Hepatocyte (in vitro differentiated cells): ENCODE data around the gene TERB2. TPM values are rescaled to one million over a fixed set of nuclear protein-coding genes. Genes with fewer than 3 reads are reported as not detected.

Experiments
- DNase-seq: peaks from one replicate; pipeline ENCODE4 v3.0.0-alpha.2; 2016; ENCODE audit warnings: low spot score
- H2AFZ ChIP-seq: fragments of 200-600 bp; sonication (generic); 2 replicates; pipeline ENCODE4 v1.6.0; 2016; ENCODE audit warnings: antibody characterized with exemption, mild to moderate bottlenecking
- H3K27ac ChIP-seq: fragments of 200-600 bp; sonication (generic); 2 replicates; pipeline ENCODE4 v1.5.1; 2016; ENCODE audit warnings: mild to moderate bottlenecking
- H3K27me3 ChIP-seq: fragments of 200-600 bp; sonication (generic); 2 replicates; pipeline ENCODE4 v1.6.1; 2016
- H3K36me3 ChIP-seq: fragments of 200-600 bp; sonication (generic); replicated peaks from 2 replicates; pipeline ENCODE4 v1.5.1; 2016; ENCODE audit warnings: low read depth; ENCODE audit not compliant: insufficient read depth
- H3K4me1 ChIP-seq: fragments of 200-600 bp; sonication (generic); 2 replicates; pipeline ENCODE4 v1.5.1; 2016; ENCODE audit warnings: mild to moderate bottlenecking, moderate library complexity; ENCODE audit not compliant: insufficient read depth
- H3K4me2 ChIP-seq: fragments of 200-600 bp; sonication (generic); 2 replicates; pipeline ENCODE4 v1.6.0; 2016
- H3K4me3 ChIP-seq: fragments of 200-600 bp; sonication (generic); 2 replicates; pipeline ENCODE4 v1.5.1; 2016; ENCODE audit warnings: mild to moderate bottlenecking
- H3K79me2 ChIP-seq: fragments of 200-600 bp; sonication (generic); 2 replicates; pipeline ENCODE4 v1.6.0; 2017; ENCODE audit warnings: mild to moderate bottlenecking
- H3K9me2 ChIP-seq: fragments of 200-600 bp; sonication (generic); replicated peaks from 2 replicates; pipeline ENCODE4 v1.6.0; 2017; ENCODE audit warnings: mild to moderate bottlenecking; ENCODE audit not compliant: insufficient read depth
- H3K9me3 ChIP-seq: fragments of 200-600 bp; sonication (generic); 2 replicates; pipeline ENCODE4 v1.5.1; 2016; ENCODE audit warnings: low read depth, mild to moderate bottlenecking
- H4K20me1 ChIP-seq: fragments of 200-600 bp; sonication (generic); 2 replicates; pipeline ENCODE4 v1.6.0; 2016; ENCODE audit warnings: mild to moderate bottlenecking; ENCODE audit not compliant: insufficient read depth, poor library complexity, severe bottlenecking
- CTCF ChIP-seq: fragments of 200-600 bp; sonication (generic); IDR thresholded peaks from 2 replicates; pipeline ENCODE4 v1.5.1; 2016; ENCODE audit warnings: antibody characterized with exemption, mild to moderate bottlenecking; ENCODE audit not compliant: poor library complexity
- EZH2 ChIP-seq: fragments of 200-600 bp; sonication (generic); IDR thresholded peaks from 2 replicates; pipeline ENCODE4 v1.6.1; 2016; ENCODE audit warnings: antibody characterized with exemption, mild to moderate bottlenecking, borderline replicate concordance
- EZH2phosphoT487 ChIP-seq: fragments of 200-600 bp; sonication (generic); IDR thresholded peaks from one replicate; pipeline ENCODE4 v1.6.1; 2018; ENCODE audit warnings: antibody characterized with exemption, mild to moderate bottlenecking, low read depth, moderate library complexity; ENCODE audit not compliant: unreplicated experiment, severe bottlenecking
- WGBS: methylation state at CpG from one replicate; pipeline ENCODE4 v1.1.6; 2016; ENCODE audit warnings: low lambda C conversion rate; ENCODE audit errors: missing lambda C conversion rate; 5-methylcytosine and 5-hydroxymethylcytosine counted together
- polyA plus RNA-seq: library from polyadenylated mRNA; unstranded; fragments of >200 nt; fragmentation: Nextera tagmentation; extraction: Ambion mirVana; gene quantifications from 2 replicates; pipeline ENCODE4 v1.2.1, GENCODE V29; 2016
- small RNA-seq: library from RNA; depleted of rRNA; stranded (forward); fragments of <200 nt; gene quantifications from one replicate; pipeline ENCODE3, GENCODE V24; 2014
- total RNA-seq: library from RNA; depleted of rRNA; stranded (reverse); fragments of >200 nt; gene quantifications from 2 replicates; pipeline ENCODE4 v1.2.3, GENCODE V29; 2014

The TERB2 gene
- total and polyA plus RNA-seq, 2 experiments from 2014 or later, result not detected

DNA sequence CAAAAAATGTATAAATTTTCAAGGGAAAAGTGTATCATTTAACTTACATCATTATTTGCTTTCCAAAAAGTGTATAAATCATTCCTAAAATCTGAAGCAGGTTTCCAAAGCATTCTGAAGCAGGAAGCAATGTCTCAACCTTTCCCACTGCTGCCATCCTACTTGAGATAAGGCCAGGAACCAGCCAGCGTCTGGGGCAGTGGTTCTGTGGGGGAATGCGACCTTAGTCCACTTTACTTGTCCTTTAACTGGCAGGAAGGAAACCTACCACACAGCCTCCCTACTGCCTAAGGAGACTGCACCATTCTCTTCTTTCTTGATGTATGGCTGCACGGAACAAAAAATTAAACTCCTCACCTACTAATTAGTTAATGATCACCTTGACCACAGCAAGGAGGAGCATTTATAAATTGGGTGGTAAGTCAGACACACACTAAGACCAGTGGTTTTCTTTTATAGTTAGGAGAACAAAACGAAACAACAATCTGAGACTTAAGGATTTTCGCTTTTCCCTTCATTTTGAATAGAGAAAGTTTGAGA is 70.2 kb downstream of the TERB2 start:
- peaks cover 51% of the 10 kb centered on the region for H3K79me2 ChIP-seq
- H3K27me3 ChIP-seq, result no peaks in the 10 kb centered on the region
- H4K20me1 ChIP-seq, result no peaks in the 10 kb centered on the region
- no peak overlapping the region for H2AFZ ChIP-seq
- H3K36me3 ChIP-seq, result no peaks in the 10 kb centered on the region
- peaks cover 12% of the 10 kb centered on the region for H3K4me1 ChIP-seq
- H3K9me2 ChIP-seq, result no peaks in the 10 kb centered on the region
- no peak for DNase-seq
- no peaks in the 10 kb centered on the region for H3K9me3 ChIP-seq
- peak overlapping the region; percentile 6 for H3K27ac ChIP-seq
- TF ChIP-seq EZH2 (no peak), CTCF (no peak), EZH2phosphoT487 (no peak)
- peak overlapping the region; percentile 33 for H3K4me2 ChIP-seq
- H3K4me3 ChIP-seq, result no peak overlapping the region
- WGBS, result 70% methylated on average over 5 of the region's 5 CpGs

DNA sequence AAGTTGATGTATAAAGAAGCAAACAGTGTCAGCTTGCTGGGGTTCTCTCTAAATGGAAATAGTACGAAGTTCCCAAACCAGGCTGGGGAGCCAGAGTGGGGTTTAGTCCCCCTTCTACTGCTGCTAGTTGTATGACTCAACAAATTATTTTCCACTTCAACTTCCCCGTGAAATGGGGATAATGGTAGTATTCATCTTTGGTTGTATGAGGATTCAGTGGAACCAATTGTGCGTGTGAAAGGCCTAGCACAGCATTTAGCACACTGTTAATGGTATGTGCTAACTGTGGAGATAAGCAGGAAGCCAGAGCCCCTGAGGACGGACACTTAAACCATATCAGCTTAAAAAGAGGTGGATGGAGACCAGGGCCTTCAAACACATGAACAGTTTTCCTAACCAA is 70.7 kb downstream of the TERB2 start:
- Histone ChIP-seq H3K9me3 (no peaks in the 10 kb centered on the region), H3K27me3 (no peaks in the 10 kb centered on the region), H3K4me3 (no peak overlapping the region), H3K4me1 (peaks cover 12% of the 10 kb centered on the region), H2AFZ (no peak overlapping the region), H3K36me3 (no peaks in the 10 kb centered on the region), H3K79me2 (peaks cover 51% of the 10 kb centered on the region), H3K4me2 (peak overlapping the region; percentile 33), H4K20me1 (no peaks in the 10 kb centered on the region), H3K27ac (peak overlapping the region; percentile 6), H3K9me2 (no peaks in the 10 kb centered on the region)
- TF ChIP-seq EZH2phosphoT487 (no peak), CTCF (no peak), EZH2 (no peak)
- 72% methylated on average over 4 of the region's 4 CpGs for WGBS
- no peak for DNase-seq

Small RNAs within 50 kb of the gene (small RNA-seq; reads per million reads assigned to genes)
- gene RNU1-78P, result not detected
- not detected for gene RNU6-1108P
- not detected for gene RNU6-1332P
- gene RNU6-966P, result not detected

Other genes with a start within 250 kb of the TERB2 start
- gene PATL2, start 245.4 kb upstream of the TERB2 start, total RNA-seq, result 0.77 TPM in 1 of 2 replicates, not detected in the other
- gene PATL2, start 245.4 kb upstream of the TERB2 start, polyA plus RNA-seq, result 0.54 and 0.85 TPM in 2 replicates
- 2,059 and 2,324 TPM in 2 replicates for gene B2M, start 245.2 kb upstream of the TERB2 start, total RNA-seq
- gene B2M, start 245.2 kb upstream of the TERB2 start, polyA plus RNA-seq, result 2,570 and 2,890 TPM in 2 replicates
- 10.8 and 11.0 TPM in 2 replicates for gene TRIM69, start 220.2 kb upstream of the TERB2 start, total RNA-seq
- 6.5 and 9.7 TPM in 2 replicates for gene TRIM69, start 220.2 kb upstream of the TERB2 start, polyA plus RNA-seq
- gene SORD, start 66.5 kb downstream of the TERB2 start, total RNA-seq, result 112 and 116 TPM in 2 replicates
- 63.0 and 81.8 TPM in 2 replicates for gene SORD, start 66.5 kb downstream of the TERB2 start, polyA plus RNA-seq
- gene DUOX2, start 157.5 kb downstream of the TERB2 start, total RNA-seq, result 34.2 and 37.4 TPM in 2 replicates
- 21.4 and 25.8 TPM in 2 replicates for gene DUOX2, start 157.5 kb downstream of the TERB2 start, polyA plus RNA-seq
- 13.8 and 24.6 TPM in 2 replicates for gene DUOXA2, start 157.6 kb downstream of the TERB2 start, total RNA-seq
- 35.8 and 40.1 TPM in 2 replicates for gene DUOXA2, start 157.6 kb downstream of the TERB2 start, polyA plus RNA-seq
- gene DUOXA1, start 173.2 kb downstream of the TERB2 start, total RNA-seq, result 7.5 and 10.9 TPM in 2 replicates
- gene DUOXA1, start 173.2 kb downstream of the TERB2 start, polyA plus RNA-seq, result 6.3 and 15.2 TPM in 2 replicates
- gene DUOX1, start 173.3 kb downstream of the TERB2 start, total RNA-seq, result 3.3 and 3.8 TPM in 2 replicates
- 4.3 and 7.7 TPM in 2 replicates for gene DUOX1, start 173.3 kb downstream of the TERB2 start, polyA plus RNA-seq
- 12.0 and 13.3 TPM in 2 replicates for gene SHF, start 231.3 kb downstream of the TERB2 start, total RNA-seq
- gene SHF, start 231.3 kb downstream of the TERB2 start, polyA plus RNA-seq, result 13.9 and 15.0 TPM in 2 replicates